Tibial nerve (tissue), 3 donors: ENCODE measurements around the gene SEMA5A.
"Not testable (repeated sequence)": the region's sequence is repeated elsewhere in the genome, so short reads cannot be mapped to it uniquely, and the experiment has no call there.

Experiments
- EP300 ChIP-seq, 2 donors: sonication (generic); formaldehyde crosslinking; IDR thresholded peaks; one replicate each; pipeline ENCODE4 v1.6.1; 2017; ENCODE audit warnings: antibody characterized with exemption in 2 of 2, mild to moderate bottlenecking in 1 of 2
- POLR2A ChIP-seq, 2 donors: fragments of 450-650 bp; IDR thresholded peaks; one replicate each; pipeline ENCODE4 v1.6.1; 2017; ENCODE audit warnings: antibody characterized with exemption in 2 of 2, mild to moderate bottlenecking in 2 of 2, moderate library complexity in 2 of 2

GRCh38 chr5:9353048-9353447 is 192.8 kb downstream of the SEMA5A start:
- not testable (repeated sequence) for TF ChIP-seq POLR2A, EP300 (IDR thresholded peaks at IDR 0.05)
